ENCODE results near the gene PSKH1.

DNA sequence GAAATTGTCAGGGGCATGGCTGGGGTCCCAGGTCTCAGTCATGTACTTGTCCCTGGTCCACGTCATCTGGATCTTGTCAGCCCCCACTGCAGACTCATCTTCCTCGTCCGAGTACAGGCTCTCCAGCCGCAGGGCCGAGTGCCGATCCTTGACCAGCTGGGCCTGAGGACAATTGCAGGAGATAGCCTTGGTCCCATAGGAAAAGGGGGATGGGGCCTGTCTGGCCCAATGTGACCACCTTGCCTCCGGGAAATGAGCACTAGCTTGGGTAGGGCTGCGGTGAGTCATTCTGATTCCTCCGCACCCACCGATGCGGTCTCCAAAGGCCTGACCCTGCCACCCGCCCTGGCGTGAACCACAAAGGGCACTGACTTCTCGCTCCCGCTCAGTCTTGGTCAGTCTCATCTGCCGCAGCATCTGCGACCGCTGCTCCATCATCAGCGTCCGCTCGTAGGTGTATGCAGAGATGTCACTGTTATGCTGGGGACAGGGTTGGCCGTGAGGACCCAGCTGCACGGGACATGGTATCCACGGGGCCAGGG lies 52.4 kb downstream of the PSKH1 start:
- TF ChIP-seq, protein P1, sequence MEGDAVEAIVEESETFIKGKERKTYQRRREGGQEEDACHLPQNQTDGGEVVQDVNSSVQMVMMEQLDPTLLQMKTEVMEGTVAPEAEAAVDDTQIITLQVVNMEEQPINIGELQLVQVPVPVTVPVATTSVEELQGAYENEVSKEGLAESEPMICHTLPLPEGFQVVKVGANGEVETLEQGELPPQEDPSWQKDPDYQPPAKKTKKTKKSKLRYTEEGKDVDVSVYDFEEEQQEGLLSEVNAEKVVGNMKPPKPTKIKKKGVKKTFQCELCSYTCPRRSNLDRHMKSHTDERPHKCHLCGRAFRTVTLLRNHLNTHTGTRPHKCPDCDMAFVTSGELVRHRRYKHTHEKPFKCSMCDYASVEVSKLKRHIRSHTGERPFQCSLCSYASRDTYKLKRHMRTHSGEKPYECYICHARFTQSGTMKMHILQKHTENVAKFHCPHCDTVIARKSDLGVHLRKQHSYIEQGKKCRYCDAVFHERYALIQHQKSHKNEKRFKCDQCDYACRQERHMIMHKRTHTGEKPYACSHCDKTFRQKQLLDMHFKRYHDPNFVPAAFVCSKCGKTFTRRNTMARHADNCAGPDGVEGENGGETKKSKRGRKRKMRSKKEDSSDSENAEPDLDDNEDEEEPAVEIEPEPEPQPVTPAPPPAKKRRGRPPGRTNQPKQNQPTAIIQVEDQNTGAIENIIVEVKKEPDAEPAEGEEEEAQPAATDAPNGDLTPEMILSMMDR (conservative IDR thresholded peaks at IDR 0.05; ENCODE audit: low read depth, low read length): no peak
- no peak for TF ChIP-seq EZH2 (IDR thresholded peaks at IDR 0.05; ENCODE audit: borderline replicate concordance, low read depth, low read length, poor library complexity, severe bottlenecking)

Data from A673 (cell line).